Measurements from ENCODE around the gene HDGFL1. TPM values are rescaled to one million over a fixed set of nuclear protein-coding genes. Genes with fewer than 3 reads are reported as not detected.
A peak's percentile ranks its signal among the peaks of the same experiment; 100 is the strongest.

The HDGFL1 gene
- not detected for total RNA-seq
- under 1 TPM in 1 of 8 donors, not detected in 7; 0.05 TPM for polyA plus RNA-seq (ENCODE audit: insufficient read depth in 1 of 8, insufficient read length in 8 of 8, low replicate concordance in 1 of 8)
- long read RNA-seq, donor 1 = 0 reads
- long read RNA-seq, donor 2 = 0 reads
- long read RNA-seq, donor 3 = 0 reads
- long read RNA-seq, donor 4 = 0 reads
- long read RNA-seq, donor 5 = 0 reads
- long read RNA-seq, donor 6, partial matches to known transcripts = 121 of 126 reads
- long read RNA-seq, donor 6, other reads (novel, unspliced or antisense) = 5 of 126 reads
- long read RNA-seq, donor 7 = 0 reads
- long read RNA-seq, donor 8 = 0 reads
- long read RNA-seq, donor 9 = 0 reads
- long read RNA-seq, donor 10 = 0 reads
- long read RNA-seq, donor 11 = 0 reads

DNA sequence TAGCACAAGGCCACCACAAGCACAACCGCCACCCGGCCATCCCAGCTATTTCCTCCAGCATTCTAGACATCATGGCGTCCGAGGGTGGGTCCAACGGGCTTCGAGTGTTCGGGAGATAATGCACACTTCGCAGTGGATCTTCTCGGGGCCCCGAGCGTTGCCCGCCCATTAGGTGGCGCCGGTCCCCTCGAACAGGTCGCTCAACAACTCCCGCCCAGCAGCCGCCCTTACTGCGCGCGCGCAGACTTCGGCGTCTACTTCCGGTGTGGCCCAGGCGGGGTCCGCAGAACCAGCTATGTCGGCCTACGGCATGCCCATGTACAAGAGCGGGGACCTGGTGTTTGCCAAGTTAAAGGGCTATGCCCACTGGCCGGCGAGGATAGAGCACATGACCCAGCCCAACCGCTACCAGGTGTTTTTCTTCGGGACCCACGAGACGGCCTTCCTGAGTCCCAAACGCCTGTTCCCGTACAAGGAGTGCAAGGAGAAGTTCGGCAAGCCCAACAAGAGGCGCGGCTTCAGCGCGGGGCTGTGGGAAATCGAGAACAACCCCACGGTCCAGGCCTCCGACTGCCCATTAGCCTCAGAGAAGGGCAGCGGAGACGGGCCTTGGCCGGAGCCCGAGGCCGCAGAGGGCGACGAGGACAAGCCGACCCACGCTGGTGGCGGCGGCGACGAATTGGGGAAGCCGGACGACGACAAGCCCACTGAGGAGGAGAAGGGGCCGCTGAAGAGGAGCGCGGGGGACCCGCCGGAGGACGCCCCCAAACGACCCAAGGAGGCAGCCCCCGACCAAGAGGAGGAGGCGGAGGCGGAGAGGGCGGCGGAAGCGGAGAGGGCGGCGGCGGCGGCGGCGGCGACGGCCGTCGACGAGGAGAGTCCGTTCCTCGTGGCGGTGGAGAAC, at the start of gene HDGFL1:
HDGFL1 (plus strand) TSS at position 286 of the 904 bp plus-strand sequence; CDS start at position 296, 10 bp downstream.
- H3K9me3 ChIP-seq (replicated peaks; ENCODE audit: control insufficient read depth, low read depth, low read length) = peaks cover 5% of the 10 kb centered on the region
- no peaks in the 10 kb centered on the region for H3K27me3 ChIP-seq (ENCODE audit: control insufficient read depth, insufficient read depth, low read length)
- DNase-seq = no peak
- H3K36me3 ChIP-seq (ENCODE audit: control insufficient read depth, insufficient read depth, low read length) = no peaks in the 10 kb centered on the region
- no peaks in the 10 kb centered on the region for H3K4me1 ChIP-seq (ENCODE audit: control insufficient read depth, insufficient read depth, low read length)
- H3K4me3 ChIP-seq (ENCODE audit: low read length) = no peak within 1 kb of the TSS
- H3K27ac ChIP-seq (ENCODE audit: low read length) = no peak within 1 kb of the TSS
- 92% methylated on average over 89 of the region's 89 CpGs for WGBS (ENCODE audit: insufficient coverage)

DNA sequence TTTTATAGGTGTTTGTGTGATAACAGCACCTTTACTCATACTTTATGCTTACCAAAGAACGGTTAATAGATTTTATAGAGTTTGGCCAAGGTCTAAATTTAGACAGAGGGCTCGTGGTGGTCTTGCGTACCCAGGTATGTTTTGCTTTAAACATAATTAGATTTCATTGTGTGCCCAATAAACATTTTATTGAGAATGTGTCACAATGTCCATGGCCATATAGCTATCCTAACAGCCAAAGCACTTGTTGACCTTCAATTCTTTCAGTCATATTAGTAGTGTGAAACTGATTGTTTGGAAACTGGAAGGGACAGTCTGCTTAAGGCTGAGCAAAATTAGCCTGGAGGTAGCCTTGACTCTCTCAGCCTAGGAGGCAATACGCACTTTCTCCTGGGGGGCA, 48.3 kb upstream of the HDGFL1 start:
- Histone ChIP-seq H3K4me3 (ENCODE audit: low read length) (no peak overlapping the region), H3K27me3 (ENCODE audit: control insufficient read depth, insufficient read depth, low read length) (no peaks in the 10 kb centered on the region), H3K9me3 (replicated peaks; ENCODE audit: control insufficient read depth, low read depth, low read length) (no peaks in the 10 kb centered on the region), H3K4me1 (ENCODE audit: control insufficient read depth, insufficient read depth, low read length) (no peaks in the 10 kb centered on the region), H3K27ac (ENCODE audit: low read length) (no peak overlapping the region), H3K36me3 (ENCODE audit: control insufficient read depth, insufficient read depth, low read length) (no peaks in the 10 kb centered on the region)
- WGBS (ENCODE audit: insufficient coverage) = no CpG with 5 or more reads among the region's 4 CpGs
- DNase-seq = no peak

DNA sequence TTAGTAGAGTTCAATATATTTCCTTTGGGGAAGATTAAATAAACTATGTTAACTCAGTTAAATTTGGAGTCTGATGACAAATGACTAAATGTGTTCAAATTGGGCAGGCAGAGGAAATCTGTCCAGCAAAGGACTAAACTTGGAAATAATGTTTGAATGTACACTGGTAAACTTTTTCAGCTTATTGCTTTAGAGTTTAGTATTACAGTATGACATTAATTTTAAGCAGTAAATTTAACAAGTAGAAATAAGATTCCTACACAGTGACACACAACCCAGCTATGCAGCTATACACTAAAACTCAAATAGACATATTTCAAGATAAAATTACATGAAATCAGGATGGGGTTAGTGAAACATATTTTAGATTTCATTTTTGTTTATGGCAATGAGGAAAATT, 42.6 kb upstream of the HDGFL1 start:
- Histone ChIP-seq H3K4me3 (ENCODE audit: low read length) (no peak overlapping the region), H3K36me3 (ENCODE audit: control insufficient read depth, insufficient read depth, low read length) (no peaks in the 10 kb centered on the region), H3K27me3 (ENCODE audit: control insufficient read depth, insufficient read depth, low read length) (no peaks in the 10 kb centered on the region), H3K9me3 (replicated peaks; ENCODE audit: control insufficient read depth, low read depth, low read length) (no peaks in the 10 kb centered on the region), H3K4me1 (ENCODE audit: control insufficient read depth, insufficient read depth, low read length) (no peaks in the 10 kb centered on the region), H3K27ac (ENCODE audit: low read length) (no peak overlapping the region)
- DNase-seq = peak; percentile 26

DNA sequence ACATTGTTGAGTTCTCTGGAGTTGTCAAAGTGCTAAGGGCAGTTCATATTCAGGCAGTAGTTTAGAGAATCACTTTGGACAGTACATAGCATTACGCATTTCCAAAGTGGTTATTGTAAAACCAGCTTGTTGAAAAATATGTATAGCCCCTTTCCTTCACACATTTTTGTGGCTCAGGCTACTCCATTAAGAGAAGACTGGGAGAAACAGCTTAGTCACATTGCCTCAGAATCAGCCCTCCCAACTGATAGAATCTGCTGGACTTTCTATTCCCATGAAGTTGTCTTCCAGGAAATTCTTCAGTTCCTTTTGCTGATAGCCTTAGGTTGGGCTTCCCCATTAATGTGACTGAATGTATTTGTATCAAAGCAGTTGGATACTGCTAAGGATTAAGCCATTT, 39.5 kb upstream of the HDGFL1 start:
- Histone ChIP-seq H3K4me1 (ENCODE audit: control insufficient read depth, insufficient read depth, low read length) (no peaks in the 10 kb centered on the region), H3K9me3 (replicated peaks; ENCODE audit: control insufficient read depth, low read depth, low read length) (peaks cover 3% of the 10 kb centered on the region), H3K27ac (ENCODE audit: low read length) (no peak overlapping the region), H3K36me3 (ENCODE audit: control insufficient read depth, insufficient read depth, low read length) (no peaks in the 10 kb centered on the region), H3K4me3 (ENCODE audit: low read length) (no peak overlapping the region), H3K27me3 (ENCODE audit: control insufficient read depth, insufficient read depth, low read length) (no peaks in the 10 kb centered on the region)
- no peak for DNase-seq
- no CpG with 5 or more reads among the region's 1 CpG for WGBS (ENCODE audit: insufficient coverage)

DNA sequence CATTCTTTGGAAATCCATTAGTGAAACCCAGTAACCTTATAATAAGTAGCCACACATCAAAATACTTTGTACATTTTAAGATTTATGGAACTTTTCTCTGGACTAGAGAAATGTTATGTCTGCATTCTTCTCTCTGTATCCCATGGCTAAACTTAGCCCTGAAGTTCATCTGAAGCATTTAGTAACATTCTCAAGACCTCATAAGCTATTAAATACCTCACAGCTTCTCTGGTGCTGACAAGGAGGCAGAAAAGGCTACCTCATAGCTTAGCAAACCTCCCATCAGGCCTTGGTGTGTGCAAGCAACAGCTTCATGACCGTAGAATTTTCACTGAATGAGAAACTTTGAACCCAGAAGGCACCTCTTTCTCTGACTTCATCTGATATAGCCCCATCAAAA, 38.9 kb upstream of the HDGFL1 start:
- 75% methylated on average over 1 of the region's 1 CpG for WGBS (ENCODE audit: insufficient coverage)
- no peak overlapping the region for H3K27ac ChIP-seq (ENCODE audit: low read length)
- H3K36me3 ChIP-seq (ENCODE audit: control insufficient read depth, insufficient read depth, low read length) = no peaks in the 10 kb centered on the region
- no peaks in the 10 kb centered on the region for H3K4me1 ChIP-seq (ENCODE audit: control insufficient read depth, insufficient read depth, low read length)
- peaks cover 5% of the 10 kb centered on the region for H3K9me3 ChIP-seq (replicated peaks; ENCODE audit: control insufficient read depth, low read depth, low read length)
- no peak overlapping the region for H3K4me3 ChIP-seq (ENCODE audit: low read length)
- no peaks in the 10 kb centered on the region for H3K27me3 ChIP-seq (ENCODE audit: control insufficient read depth, insufficient read depth, low read length)
- DNase-seq = peak; percentile 40

DNA sequence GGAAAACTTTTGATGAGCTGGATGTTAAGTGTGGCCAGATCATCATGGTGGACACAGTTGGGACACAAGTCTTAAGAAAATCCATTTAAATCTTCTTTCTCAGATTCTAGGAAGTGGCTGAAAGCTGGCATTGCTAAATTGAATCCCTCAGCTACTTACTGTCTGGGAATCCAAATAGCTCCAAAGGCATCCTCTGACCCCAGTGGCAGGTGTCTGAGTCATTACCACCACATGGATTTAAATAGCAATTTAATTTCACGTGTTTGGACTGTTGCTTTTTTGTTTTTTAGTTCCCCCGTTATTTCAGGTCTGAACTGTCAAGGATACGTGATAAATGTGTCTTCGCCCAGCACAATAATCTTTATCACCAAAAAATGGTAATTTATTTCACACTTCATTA, 33.2 kb upstream of the HDGFL1 start:
- H3K4me1 ChIP-seq (ENCODE audit: control insufficient read depth, insufficient read depth, low read length) = no peaks in the 10 kb centered on the region
- WGBS (ENCODE audit: insufficient coverage) = no CpG with 5 or more reads among the region's 4 CpGs
- no peak overlapping the region for H3K4me3 ChIP-seq (ENCODE audit: low read length)
- H3K36me3 ChIP-seq (ENCODE audit: control insufficient read depth, insufficient read depth, low read length) = no peaks in the 10 kb centered on the region
- H3K27ac ChIP-seq (ENCODE audit: low read length) = no peak overlapping the region
- H3K27me3 ChIP-seq (ENCODE audit: control insufficient read depth, insufficient read depth, low read length) = no peaks in the 10 kb centered on the region
- no peak for DNase-seq
- peaks cover 5% of the 10 kb centered on the region for H3K9me3 ChIP-seq (replicated peaks; ENCODE audit: control insufficient read depth, low read depth, low read length)

DNA sequence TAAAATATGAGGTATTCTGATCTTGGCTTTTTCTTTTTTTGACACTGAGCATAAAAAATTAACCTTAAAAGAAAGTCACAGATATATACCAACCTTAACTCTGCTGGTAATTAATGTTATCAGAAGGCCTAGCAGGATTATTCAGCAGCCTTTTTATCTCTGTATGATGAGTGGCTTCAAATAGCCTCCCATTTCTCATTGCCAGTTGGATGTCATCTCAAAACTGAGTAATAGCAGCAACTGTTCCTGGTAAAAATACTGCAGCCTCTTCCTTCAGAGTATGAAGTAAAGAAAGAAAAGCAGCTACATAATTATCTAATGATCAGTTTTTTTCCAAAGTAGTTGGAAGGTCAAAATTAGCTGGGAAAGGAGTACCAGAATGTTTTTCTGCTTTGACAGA, 24.9 kb upstream of the HDGFL1 start:
- H3K27me3 ChIP-seq (ENCODE audit: control insufficient read depth, insufficient read depth, low read length) = no peaks in the 10 kb centered on the region
- H3K36me3 ChIP-seq (ENCODE audit: control insufficient read depth, insufficient read depth, low read length) = no peaks in the 10 kb centered on the region
- peak; percentile 71 for DNase-seq
- H3K4me3 ChIP-seq (ENCODE audit: low read length) = no peak overlapping the region
- H3K4me1 ChIP-seq (ENCODE audit: control insufficient read depth, insufficient read depth, low read length) = no peaks in the 10 kb centered on the region
- no peaks in the 10 kb centered on the region for H3K9me3 ChIP-seq (replicated peaks; ENCODE audit: control insufficient read depth, low read depth, low read length)
- H3K27ac ChIP-seq (ENCODE audit: low read length) = peak overlapping the region; percentile 62

DNA sequence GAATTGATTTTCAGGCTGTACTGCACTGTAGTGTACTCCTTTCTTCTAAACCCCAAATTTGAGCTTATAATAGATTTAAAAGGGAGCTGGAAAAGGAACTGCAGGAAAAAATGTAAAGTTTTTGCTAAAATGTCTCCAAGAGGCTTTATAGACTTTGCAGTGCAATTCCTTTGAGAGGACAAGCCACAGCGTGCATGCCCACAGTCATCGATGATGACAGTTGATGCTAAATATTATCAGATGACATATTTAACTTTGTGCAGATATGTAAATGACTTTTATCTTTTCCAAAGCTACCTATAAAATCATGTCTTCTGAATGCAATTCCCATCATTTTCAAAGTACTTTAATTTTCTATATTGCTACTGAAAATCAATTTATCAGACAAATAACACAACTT, 24.3 kb upstream of the HDGFL1 start:
- no peak overlapping the region for H3K4me3 ChIP-seq (ENCODE audit: low read length)
- no peaks in the 10 kb centered on the region for H3K36me3 ChIP-seq (ENCODE audit: control insufficient read depth, insufficient read depth, low read length)
- no peaks in the 10 kb centered on the region for H3K27me3 ChIP-seq (ENCODE audit: control insufficient read depth, insufficient read depth, low read length)
- no peaks in the 10 kb centered on the region for H3K9me3 ChIP-seq (replicated peaks; ENCODE audit: control insufficient read depth, low read depth, low read length)
- WGBS (ENCODE audit: insufficient coverage) = no CpG with 5 or more reads among the region's 2 CpGs
- H3K4me1 ChIP-seq (ENCODE audit: control insufficient read depth, insufficient read depth, low read length) = no peaks in the 10 kb centered on the region
- peak overlapping the region; percentile 62 for H3K27ac ChIP-seq (ENCODE audit: low read length)
- no peak for DNase-seq

DNA sequence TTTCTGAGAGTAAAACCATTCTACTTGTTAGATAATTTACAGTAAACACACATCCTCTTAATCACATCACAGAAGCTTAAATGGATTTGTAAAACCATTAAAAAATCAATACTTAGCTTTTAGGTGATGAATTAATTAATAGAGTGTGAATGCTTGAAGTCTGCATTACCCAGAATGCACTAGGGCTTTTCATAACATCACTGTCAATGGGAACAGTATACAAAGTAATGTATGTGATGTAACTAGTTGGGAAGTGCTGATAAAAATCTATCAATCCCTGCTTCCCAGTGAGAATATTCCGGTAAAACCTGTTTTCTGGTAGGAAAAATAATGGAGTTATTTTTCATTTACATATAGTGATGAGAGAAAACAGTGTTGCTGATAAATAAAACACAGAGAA, 23.1 kb upstream of the HDGFL1 start:
- H3K9me3 ChIP-seq (replicated peaks; ENCODE audit: control insufficient read depth, low read depth, low read length) = no peaks in the 10 kb centered on the region
- H3K36me3 ChIP-seq (ENCODE audit: control insufficient read depth, insufficient read depth, low read length) = no peaks in the 10 kb centered on the region
- DNase-seq = no peak
- no CpG with 5 or more reads among the region's 1 CpG for WGBS (ENCODE audit: insufficient coverage)
- H3K27ac ChIP-seq (ENCODE audit: low read length) = no peak overlapping the region
- H3K4me3 ChIP-seq (ENCODE audit: low read length) = no peak overlapping the region
- H3K27me3 ChIP-seq (ENCODE audit: control insufficient read depth, insufficient read depth, low read length) = no peaks in the 10 kb centered on the region
- H3K4me1 ChIP-seq (ENCODE audit: control insufficient read depth, insufficient read depth, low read length) = no peaks in the 10 kb centered on the region

DNA sequence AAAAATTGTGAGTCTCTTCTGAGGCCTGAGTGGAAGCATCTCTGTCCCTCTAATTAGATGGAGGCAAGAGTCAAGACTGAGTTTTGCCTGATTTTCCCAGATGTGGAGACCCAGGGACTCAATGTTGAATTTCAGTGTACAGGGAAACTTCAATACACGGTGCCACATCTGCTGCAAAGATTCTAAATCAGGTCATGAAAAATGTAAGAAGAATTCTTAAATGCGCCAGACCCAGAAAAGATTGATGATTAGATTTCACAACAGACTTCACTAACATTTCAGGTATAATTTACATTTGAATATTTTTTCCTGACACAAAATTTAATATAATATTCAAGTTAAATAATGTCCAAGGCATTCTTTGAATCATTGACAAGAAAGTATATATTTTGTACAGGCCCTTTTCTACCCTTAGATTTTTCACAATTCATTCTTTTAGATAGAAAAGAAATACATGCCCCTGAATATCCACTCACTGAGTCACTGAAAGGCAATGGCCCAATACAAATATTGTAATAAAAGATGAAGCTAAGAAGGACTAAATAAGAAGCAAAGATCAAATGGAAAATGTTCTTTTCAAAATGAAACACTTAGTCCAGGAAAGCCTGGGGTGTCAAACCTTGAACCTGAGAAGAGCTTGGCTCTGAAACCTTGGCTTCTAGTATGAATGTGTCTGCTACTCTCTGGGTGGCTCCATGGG, 18.2 kb upstream of the HDGFL1 start:
- Histone ChIP-seq H3K36me3 (ENCODE audit: control insufficient read depth, insufficient read depth, low read length) (no peaks in the 10 kb centered on the region), H3K4me1 (ENCODE audit: control insufficient read depth, insufficient read depth, low read length) (no peaks in the 10 kb centered on the region), H3K4me3 (ENCODE audit: low read length) (no peak overlapping the region), H3K9me3 (replicated peaks; ENCODE audit: control insufficient read depth, low read depth, low read length) (no peaks in the 10 kb centered on the region), H3K27me3 (ENCODE audit: control insufficient read depth, insufficient read depth, low read length) (no peaks in the 10 kb centered on the region), H3K27ac (ENCODE audit: low read length) (no peak overlapping the region)
- peak; percentile 62 for DNase-seq
- WGBS (ENCODE audit: insufficient coverage) = no CpG with 5 or more reads among the region's 2 CpGs

All from muscle of leg (tissue), 16 donors.